ENCODE results near the gene ANKRD27.
A peak's percentile ranks its signal among the peaks of the same experiment; 100 is the strongest.
"Not testable (repeated sequence)": the region's sequence is repeated elsewhere in the genome, so short reads cannot be mapped to it uniquely, and the experiment has no call there.

Gene ANKRD27

DNA sequence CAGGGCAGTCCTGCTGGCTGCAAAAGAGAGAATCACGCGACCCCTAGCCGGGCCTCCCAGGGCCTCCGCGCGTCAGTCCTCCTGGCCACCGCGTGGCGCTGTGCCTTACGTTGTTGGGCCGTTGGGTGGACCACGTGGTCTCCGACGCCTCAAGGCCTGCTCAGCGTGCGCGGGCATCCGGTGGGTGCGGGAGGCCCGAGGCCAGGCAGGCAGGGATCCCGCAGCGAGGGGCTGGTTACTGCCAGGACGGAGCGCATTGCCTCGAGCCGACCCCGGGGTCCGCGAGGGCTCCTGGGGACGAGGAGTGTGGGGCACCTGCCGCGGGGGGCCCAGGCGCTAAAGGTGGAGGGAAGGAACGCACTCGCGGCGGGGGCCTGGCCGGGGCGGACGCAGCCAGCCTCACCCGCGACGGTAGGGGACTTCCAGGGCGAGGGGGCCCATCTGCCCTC, 44.7 kb upstream of the ANKRD27 start, which contains the start of gene TDRD12:
TDRD12 (plus strand) TSS at position 157 of the 449 bp plus-strand sequence. CDS start 306 bp downstream, outside the sequence.
- no peaks in the 10 kb centered on the region for H3K27me3 ChIP-seq (ENCODE audit: control insufficient read depth, low read length)
- no peak within 1 kb of the TSS for H3K27ac ChIP-seq (ENCODE audit: low read depth, low read length)
- TF ChIP-seq, protein P1, sequence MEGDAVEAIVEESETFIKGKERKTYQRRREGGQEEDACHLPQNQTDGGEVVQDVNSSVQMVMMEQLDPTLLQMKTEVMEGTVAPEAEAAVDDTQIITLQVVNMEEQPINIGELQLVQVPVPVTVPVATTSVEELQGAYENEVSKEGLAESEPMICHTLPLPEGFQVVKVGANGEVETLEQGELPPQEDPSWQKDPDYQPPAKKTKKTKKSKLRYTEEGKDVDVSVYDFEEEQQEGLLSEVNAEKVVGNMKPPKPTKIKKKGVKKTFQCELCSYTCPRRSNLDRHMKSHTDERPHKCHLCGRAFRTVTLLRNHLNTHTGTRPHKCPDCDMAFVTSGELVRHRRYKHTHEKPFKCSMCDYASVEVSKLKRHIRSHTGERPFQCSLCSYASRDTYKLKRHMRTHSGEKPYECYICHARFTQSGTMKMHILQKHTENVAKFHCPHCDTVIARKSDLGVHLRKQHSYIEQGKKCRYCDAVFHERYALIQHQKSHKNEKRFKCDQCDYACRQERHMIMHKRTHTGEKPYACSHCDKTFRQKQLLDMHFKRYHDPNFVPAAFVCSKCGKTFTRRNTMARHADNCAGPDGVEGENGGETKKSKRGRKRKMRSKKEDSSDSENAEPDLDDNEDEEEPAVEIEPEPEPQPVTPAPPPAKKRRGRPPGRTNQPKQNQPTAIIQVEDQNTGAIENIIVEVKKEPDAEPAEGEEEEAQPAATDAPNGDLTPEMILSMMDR (IDR thresholded peaks at IDR 0.05; ENCODE audit: low read depth, low read length, poor library complexity, severe bottlenecking) = peak; percentile 18
- TF ChIP-seq EZH2phosphoT487 (IDR thresholded peaks at IDR 0.05; ENCODE audit: borderline replicate concordance, low read length) = no peak
- H3K9me2 ChIP-seq (replicated peaks; ENCODE audit: control insufficient read depth, low read length) = no peaks in the 10 kb centered on the region
- no peaks in the 10 kb centered on the region for H3K9me3 ChIP-seq (ENCODE audit: control insufficient read depth, insufficient read depth, low read length)
- no peaks in the 10 kb centered on the region for H3K79me2 ChIP-seq (ENCODE audit: control insufficient read depth, low read length)
- no peaks in the 10 kb centered on the region; the same call in 1 of the 2 replicates for H3F3A ChIP-seq (ENCODE audit: control insufficient read depth, insufficient read depth)
- no peaks in the 10 kb centered on the region for H3K4me1 ChIP-seq (ENCODE audit: control insufficient read depth, low read length)
- no peak within 1 kb of the TSS for H3K4me3 ChIP-seq (ENCODE audit: low read length)
- H4K20me1 ChIP-seq (ENCODE audit: control insufficient read depth, insufficient read depth, low read depth, low read length) = no peaks in the 10 kb centered on the region
- H3K4me2 ChIP-seq (ENCODE audit: low read length) = no peak within 1 kb of the TSS
- H3K36me3 ChIP-seq (ENCODE audit: control insufficient read depth, low read length) = no peaks in the 10 kb centered on the region

DNA sequence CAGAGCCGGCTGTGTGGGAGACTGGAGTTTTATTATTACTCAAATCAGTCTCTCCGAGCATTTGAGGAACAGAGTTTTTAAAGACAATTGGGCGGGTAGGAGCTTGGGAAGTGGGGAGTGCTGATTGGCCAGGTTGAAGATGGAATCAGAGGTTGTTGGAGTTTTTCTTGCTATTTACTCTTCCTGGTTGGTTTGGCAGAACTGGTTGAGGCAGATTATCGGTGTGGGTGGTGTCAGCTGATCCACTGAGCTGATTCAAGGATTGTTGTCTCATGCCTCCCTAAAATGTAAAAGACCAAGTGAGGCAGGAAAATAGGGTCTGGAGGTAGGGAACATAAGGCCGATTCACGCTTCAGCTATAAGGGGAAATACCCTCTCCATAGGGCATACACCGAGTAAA, 43.3 kb upstream of the ANKRD27 start:
- Histone ChIP-seq H3K79me2 (ENCODE audit: control insufficient read depth, low read length) (no peaks in the 10 kb centered on the region), H3K36me3 (ENCODE audit: control insufficient read depth, low read length) (peaks cover 5% of the 10 kb centered on the region), H3K4me3 (ENCODE audit: low read length) (no peak overlapping the region), H3K4me2 (ENCODE audit: low read length) (no peak overlapping the region), H4K20me1 (ENCODE audit: control insufficient read depth, insufficient read depth, low read depth, low read length) (no peaks in the 10 kb centered on the region), H3K4me1 (ENCODE audit: control insufficient read depth, low read length) (no peaks in the 10 kb centered on the region), H3K9me3 (ENCODE audit: control insufficient read depth, insufficient read depth, low read length) (no peaks in the 10 kb centered on the region), H3K27ac (ENCODE audit: low read depth, low read length) (no peak overlapping the region), H3F3A (ENCODE audit: control insufficient read depth, insufficient read depth) (no peaks in the 10 kb centered on the region; the same call in 1 of the 2 replicates), H3K27me3 (ENCODE audit: control insufficient read depth, low read length) (no peaks in the 10 kb centered on the region), H3K9me2 (replicated peaks; ENCODE audit: control insufficient read depth, low read length) (no peaks in the 10 kb centered on the region)
- TF ChIP-seq, protein P1 (IDR thresholded peaks at IDR 0.05; ENCODE audit: low read depth, low read length, poor library complexity, severe bottlenecking) = no peak
- no peak for TF ChIP-seq EZH2phosphoT487 (IDR thresholded peaks at IDR 0.05; ENCODE audit: borderline replicate concordance, low read length)

DNA sequence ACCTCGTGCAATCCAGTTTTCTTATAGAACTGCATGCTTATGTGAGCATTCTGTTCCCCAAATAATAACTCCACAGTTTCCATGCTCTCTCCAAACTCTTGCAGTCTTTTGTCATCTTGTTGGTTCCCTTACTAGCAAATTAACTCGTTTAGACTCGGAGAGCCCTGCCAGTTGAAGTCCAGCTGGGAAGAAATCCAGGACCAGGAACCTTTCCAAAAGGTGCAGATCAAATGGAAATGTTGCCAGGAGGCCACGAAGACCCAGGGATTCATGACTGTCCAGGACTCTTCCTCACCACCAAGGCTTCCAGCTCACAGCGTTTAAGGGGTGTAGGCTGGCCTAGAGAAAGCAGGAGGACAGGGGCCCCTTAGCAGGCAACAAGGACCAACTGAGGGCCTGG, 42.5 kb upstream of the ANKRD27 start:
- H3K27ac ChIP-seq (ENCODE audit: low read depth, low read length) = no peak overlapping the region

DNA sequence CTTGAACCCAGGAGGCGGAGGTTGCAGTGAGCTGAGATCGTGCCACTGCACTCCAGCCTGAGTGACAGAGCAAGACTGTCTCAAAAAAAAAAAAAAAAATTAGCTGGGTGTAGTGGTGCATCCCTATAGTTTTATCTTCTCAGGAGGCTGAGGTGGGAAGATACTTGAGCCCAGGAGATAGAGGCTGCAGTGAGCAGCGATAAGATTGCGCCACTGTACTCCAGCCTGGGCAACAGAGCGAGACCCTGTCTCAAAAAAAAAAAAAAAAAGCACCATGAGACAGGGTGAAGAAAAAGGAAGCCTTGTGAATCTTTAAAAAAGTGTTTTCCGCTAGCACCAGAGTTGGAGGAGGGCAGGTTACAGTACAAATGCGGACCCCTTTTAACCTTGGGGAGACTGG, 41.2 kb upstream of the ANKRD27 start:
- H3K4me2 ChIP-seq (ENCODE audit: low read length); H3K9me3 ChIP-seq (ENCODE audit: control insufficient read depth, insufficient read depth, low read length); H3K4me1 ChIP-seq (ENCODE audit: control insufficient read depth, low read length); H3K27ac ChIP-seq (ENCODE audit: low read depth, low read length); H3K79me2 ChIP-seq (ENCODE audit: control insufficient read depth, low read length); H3K27me3 ChIP-seq (ENCODE audit: control insufficient read depth, low read length); H3K4me3 ChIP-seq (ENCODE audit: low read length); H3F3A ChIP-seq (ENCODE audit: control insufficient read depth, insufficient read depth); H4K20me1 ChIP-seq (ENCODE audit: control insufficient read depth, insufficient read depth, low read depth, low read length); H3K9me2 ChIP-seq (replicated peaks; ENCODE audit: control insufficient read depth, low read length): not testable (repeated sequence)
- H3K36me3 ChIP-seq (ENCODE audit: control insufficient read depth, low read length) = peaks cover 11% of the 10 kb centered on the region

More for the DNA sequence above, 42.5 kb upstream of the ANKRD27 start:
- Histone ChIP-seq H3K9me3 (ENCODE audit: control insufficient read depth, insufficient read depth, low read length) (no peaks in the 10 kb centered on the region), H3F3A (ENCODE audit: control insufficient read depth, insufficient read depth) (no peaks in the 10 kb centered on the region; the same call in 1 of the 2 replicates), H3K27me3 (ENCODE audit: control insufficient read depth, low read length) (no peaks in the 10 kb centered on the region), H3K4me1 (ENCODE audit: control insufficient read depth, low read length) (no peaks in the 10 kb centered on the region), H3K4me2 (ENCODE audit: low read length) (no peak overlapping the region), H3K79me2 (ENCODE audit: control insufficient read depth, low read length) (no peaks in the 10 kb centered on the region), H3K4me3 (ENCODE audit: low read length) (no peak overlapping the region), H3K9me2 (replicated peaks; ENCODE audit: control insufficient read depth, low read length) (no peaks in the 10 kb centered on the region), H4K20me1 (ENCODE audit: control insufficient read depth, insufficient read depth, low read depth, low read length) (no peaks in the 10 kb centered on the region), H3K36me3 (ENCODE audit: control insufficient read depth, low read length) (peaks cover 7% of the 10 kb centered on the region)
- TF ChIP-seq, protein P1 (IDR thresholded peaks at IDR 0.05; ENCODE audit: low read depth, low read length, poor library complexity, severe bottlenecking) = no peak
- no peak for TF ChIP-seq EZH2phosphoT487 (IDR thresholded peaks at IDR 0.05; ENCODE audit: borderline replicate concordance, low read length)
